ENCODE measurements around the gene SH3BP5.
A peak's percentile ranks its signal among the peaks of the same experiment; 100 is the strongest.

Gene SH3BP5, protein sequence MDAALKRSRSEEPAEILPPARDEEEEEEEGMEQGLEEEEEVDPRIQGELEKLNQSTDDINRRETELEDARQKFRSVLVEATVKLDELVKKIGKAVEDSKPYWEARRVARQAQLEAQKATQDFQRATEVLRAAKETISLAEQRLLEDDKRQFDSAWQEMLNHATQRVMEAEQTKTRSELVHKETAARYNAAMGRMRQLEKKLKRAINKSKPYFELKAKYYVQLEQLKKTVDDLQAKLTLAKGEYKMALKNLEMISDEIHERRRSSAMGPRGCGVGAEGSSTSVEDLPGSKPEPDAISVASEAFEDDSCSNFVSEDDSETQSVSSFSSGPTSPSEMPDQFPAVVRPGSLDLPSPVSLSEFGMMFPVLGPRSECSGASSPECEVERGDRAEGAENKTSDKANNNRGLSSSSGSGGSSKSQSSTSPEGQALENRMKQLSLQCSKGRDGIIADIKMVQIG

DNA sequence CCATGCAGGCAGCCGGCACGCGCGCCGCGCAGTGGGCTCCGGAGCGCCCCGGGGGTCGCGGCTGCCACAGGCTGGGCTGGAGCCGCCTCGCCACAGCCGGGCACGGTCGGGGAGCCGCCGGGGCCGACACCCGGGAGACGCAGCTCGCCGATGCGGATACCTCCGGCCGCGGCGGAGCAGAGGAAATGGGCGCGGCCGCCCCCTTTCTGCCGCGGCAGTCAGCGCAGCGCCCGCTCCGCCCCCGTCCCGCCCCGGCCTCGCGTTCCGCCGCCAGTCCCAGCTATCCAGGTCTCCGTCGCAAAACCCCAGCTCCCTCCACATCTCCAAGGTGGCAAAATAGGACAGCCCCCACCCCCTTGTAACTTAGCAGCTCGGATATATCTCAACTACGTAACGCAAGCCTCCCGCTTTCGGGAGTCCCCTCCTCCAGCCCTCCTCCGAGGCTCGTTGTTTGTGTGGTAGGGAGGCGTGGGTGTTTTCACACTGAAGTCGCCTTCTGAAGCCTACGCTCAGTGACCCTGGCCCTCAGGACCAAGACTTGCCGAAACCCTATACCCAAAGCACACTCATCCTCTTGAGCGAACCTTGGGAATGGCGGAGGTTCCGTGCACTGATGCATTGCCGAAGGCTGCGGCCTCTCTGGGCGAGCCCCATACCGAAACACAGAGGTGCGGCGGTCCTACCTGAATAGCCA is at the start of gene SH3BP5:
Gene SH3BP5 (minus strand): TSS at position 182 of the 694 bp plus-strand sequence. CDS start 178 bp downstream, at position 4.
- TF ChIP-seq, protein P1, sequence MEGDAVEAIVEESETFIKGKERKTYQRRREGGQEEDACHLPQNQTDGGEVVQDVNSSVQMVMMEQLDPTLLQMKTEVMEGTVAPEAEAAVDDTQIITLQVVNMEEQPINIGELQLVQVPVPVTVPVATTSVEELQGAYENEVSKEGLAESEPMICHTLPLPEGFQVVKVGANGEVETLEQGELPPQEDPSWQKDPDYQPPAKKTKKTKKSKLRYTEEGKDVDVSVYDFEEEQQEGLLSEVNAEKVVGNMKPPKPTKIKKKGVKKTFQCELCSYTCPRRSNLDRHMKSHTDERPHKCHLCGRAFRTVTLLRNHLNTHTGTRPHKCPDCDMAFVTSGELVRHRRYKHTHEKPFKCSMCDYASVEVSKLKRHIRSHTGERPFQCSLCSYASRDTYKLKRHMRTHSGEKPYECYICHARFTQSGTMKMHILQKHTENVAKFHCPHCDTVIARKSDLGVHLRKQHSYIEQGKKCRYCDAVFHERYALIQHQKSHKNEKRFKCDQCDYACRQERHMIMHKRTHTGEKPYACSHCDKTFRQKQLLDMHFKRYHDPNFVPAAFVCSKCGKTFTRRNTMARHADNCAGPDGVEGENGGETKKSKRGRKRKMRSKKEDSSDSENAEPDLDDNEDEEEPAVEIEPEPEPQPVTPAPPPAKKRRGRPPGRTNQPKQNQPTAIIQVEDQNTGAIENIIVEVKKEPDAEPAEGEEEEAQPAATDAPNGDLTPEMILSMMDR (IDR thresholded peaks at IDR 0.05; ENCODE audit: extremely low read depth, insufficient read depth, missing control alignments) = peak; percentile 62
- in situ Hi-C loops (cut with MboI; ENCODE audit: low pct_unique_long_range_greater_than_20kb, low sequenced_read_pairs, unreplicated experiment) = loop anchor here (10.0 kb wide), 1 partner anchor 58 kb away; no protein-coding TSS in a partner anchor
- DNase-seq (ENCODE audit: low spot score) = peak; percentile 89

DNA sequence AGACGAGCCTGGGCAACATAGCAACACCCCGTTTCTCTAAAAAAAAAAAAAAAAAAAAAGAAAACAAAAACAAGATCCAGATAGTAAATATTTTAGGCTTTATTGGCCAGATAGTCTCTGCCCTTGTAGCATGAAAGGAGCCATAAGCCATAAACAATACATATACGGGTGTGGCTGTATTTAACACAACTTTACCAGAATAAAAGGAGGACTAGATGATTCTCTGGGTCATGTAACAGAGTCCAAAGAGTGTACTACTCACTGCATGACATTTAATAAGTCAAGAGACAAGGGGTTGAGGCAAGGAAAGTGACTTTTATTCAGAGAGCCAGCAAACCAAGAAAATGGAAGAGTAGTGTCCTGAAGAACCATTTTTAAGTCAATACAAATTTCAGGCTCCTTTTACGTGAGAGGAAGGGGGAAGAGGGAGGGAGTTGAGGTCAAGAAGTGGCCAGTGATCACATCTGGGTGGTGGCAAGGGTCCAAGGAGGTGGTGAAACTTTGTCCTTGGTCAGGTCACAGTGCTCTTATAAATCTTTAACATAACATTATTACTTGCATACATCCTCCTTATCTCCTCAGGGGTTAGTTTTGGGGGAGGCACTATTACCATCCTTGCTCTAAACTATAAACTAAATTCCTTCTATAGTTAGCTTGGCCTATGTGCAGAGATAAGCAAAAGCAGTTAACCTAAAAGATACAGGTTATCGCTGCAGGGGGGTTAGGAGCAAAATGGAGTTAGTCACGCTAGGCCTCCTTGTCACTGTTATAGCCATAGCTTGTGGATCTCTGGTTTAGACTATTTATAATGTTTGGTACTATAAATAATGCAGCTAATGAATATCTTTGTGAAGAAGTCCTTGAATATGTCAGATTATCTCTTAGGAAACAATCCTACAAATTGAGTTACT is 48.8 kb upstream of the SH3BP5 start:
- DNase-seq (ENCODE audit: low spot score) = no peak
- in situ Hi-C loops (cut with MboI; ENCODE audit: low pct_unique_long_range_greater_than_20kb, low sequenced_read_pairs, unreplicated experiment) = loop anchor here (5.0 kb wide), 1 partner anchor 109 kb away; no protein-coding TSS in a partner anchor
- TF ChIP-seq, protein P1 (IDR thresholded peaks at IDR 0.05; ENCODE audit: extremely low read depth, insufficient read depth, missing control alignments) = no peak

DNA sequence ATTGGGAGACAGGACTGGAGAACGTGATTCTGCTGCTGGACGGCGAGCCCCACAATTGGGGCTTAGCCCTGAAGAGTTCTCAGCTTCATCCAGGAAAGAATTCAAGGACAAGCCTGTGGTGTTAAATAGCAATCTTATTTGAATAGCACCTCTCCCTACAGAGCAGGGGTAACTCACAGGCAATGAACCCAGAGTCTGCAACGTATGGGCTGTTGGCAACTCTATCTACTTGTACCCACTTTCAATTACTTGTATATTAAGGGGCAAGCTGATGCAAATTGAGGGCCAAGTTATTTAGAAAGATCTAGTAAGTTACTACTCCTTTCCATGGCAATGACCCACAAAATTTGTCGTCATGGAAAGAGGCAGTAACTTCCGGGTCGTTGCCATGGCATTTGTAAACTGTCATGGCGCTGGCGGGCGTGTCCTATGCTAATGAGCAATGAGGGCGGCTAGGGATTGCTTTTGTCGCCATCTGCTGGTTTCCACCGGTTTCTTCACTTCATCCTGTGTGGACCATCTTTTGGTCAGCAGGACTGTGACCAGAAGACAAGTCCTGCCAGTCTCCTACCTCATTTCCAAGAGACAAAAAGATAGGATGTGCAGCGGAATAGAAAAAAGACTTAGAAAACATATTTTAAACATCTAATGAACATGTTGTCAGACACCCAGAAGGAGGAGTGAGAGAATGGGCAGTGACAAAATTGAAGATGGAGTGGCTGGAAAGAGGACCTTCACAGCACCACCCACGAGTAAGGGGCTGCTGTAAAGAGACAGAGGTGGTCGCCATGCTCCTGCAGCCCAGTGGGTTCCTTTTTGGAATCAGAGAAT is 45.8 kb upstream of the SH3BP5 start:
- TF ChIP-seq, protein P1 (IDR thresholded peaks at IDR 0.05; ENCODE audit: extremely low read depth, insufficient read depth, missing control alignments) = peak; percentile 80
- in situ Hi-C loops (cut with MboI; ENCODE audit: low pct_unique_long_range_greater_than_20kb, low sequenced_read_pairs, unreplicated experiment) = no loop called here

DNA sequence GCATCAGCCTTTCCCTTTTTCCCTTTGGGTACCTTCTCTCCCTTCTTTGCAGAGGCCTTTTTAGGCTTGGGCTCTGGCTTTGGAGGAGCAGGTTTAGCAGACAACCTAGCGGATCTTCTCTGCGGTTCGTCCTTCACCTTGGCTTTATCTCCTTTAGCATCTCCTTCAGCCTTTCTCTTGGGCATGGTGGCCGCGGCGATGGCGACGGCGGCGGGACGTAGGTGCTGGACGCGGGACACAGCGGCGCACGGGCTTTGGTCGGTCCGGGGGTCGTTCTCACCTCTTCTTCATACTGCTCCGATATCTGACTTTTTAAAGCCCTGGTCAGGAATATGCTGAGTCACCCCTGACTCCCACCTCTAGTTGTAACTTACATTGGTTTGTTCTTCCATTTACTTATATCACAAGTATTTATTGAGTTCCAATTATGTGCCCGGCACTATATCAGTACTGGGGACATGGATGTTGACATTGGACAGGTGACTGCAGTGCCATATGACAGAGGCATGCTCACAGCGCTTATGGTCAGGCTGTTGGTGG is 43.1 kb upstream of the SH3BP5 start:
- in situ Hi-C loops (cut with MboI; ENCODE audit: low pct_unique_long_range_greater_than_20kb, low sequenced_read_pairs, unreplicated experiment) = no loop called here
- DNase-seq (ENCODE audit: low spot score) = no peak

More for the DNA sequence above, 45.8 kb upstream of the SH3BP5 start:
- DNase-seq (ENCODE audit: low spot score) = peak; percentile 72

DNA sequence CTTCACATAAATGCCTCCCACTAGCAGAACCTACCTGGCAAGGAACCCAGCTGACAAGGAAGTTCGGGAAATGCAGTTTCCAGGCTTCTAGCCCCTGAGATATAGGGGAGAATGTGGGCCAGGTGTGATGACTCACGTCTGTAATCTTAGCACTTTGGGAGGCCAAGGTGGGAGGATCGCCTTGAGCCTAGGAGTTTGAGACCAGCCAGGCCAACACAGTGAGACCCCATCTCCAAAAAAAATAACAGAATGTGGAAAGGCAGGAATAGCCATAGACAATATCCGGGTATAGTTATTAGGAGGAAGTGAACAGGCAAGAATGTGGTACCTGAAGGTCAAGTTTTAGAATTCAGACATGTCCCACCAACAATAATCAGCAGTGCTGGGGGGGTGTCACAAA is 40.5 kb upstream of the SH3BP5 start:
- DNase-seq (ENCODE audit: low spot score) = no peak
- in situ Hi-C loops (cut with MboI; ENCODE audit: low pct_unique_long_range_greater_than_20kb, low sequenced_read_pairs, unreplicated experiment) = no loop called here
- TF ChIP-seq, protein P1 (IDR thresholded peaks at IDR 0.05; ENCODE audit: extremely low read depth, insufficient read depth, missing control alignments) = no peak

More for the DNA sequence above, 43.1 kb upstream of the SH3BP5 start:
- TF ChIP-seq, protein P1 (IDR thresholded peaks at IDR 0.05; ENCODE audit: extremely low read depth, insufficient read depth, missing control alignments) = no peak
